HG03521 (cell line): ENCODE data around the gene CLDN20.
A peak's percentile ranks its signal among the peaks of the same experiment; 100 is the strongest.
"Not testable (repeated sequence)": the region's sequence is repeated elsewhere in the genome, so short reads cannot be mapped to it uniquely, and the experiment has no call there.

Experiments
- ATAC-seq: cut with Tn5 transposase; IDR thresholded peaks from one replicate; pipeline ENCODE4 v1.9.1; 2021; ENCODE audit warnings: mild to moderate bottlenecking, moderate library complexity; ENCODE audit not compliant: unreplicated experiment

Gene CLDN20

DNA sequence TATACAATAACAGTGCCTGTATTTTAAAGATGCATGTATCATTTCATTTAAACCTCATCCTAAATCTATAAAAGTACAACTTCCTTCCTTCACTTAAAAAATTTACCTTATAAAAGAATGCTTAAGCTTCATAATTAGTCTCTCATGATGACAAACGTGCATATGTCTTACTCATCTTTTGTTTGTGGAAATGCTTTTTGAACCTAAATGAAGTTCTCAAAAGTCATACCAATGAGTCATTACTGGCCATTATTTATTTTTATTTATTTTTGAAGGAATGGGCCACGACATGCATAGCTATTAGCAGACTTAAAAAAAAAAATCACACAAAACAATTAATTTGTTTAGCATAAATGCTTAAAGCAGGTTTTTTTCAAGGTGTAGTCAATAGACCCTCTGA, 46.8 kb downstream of the CLDN20 start:
- no peak for ATAC-seq

GRCh38 chr6:155311086-155311485, 47.3 kb downstream of the CLDN20 start:
- no peak for ATAC-seq

- no peak for ATAC-seq
These were observed 47.8 kb downstream of the CLDN20 start for GRCh38 chr6:155311583-155311982.

- not testable (repeated sequence) for ATAC-seq
These were observed 49.1 kb downstream of the CLDN20 start for GRCh38 chr6:155312950-155313349.

- ATAC-seq: no peak
These were observed 49.8 kb downstream of the CLDN20 start for GRCh38 chr6:155313602-155314091.

DNA sequence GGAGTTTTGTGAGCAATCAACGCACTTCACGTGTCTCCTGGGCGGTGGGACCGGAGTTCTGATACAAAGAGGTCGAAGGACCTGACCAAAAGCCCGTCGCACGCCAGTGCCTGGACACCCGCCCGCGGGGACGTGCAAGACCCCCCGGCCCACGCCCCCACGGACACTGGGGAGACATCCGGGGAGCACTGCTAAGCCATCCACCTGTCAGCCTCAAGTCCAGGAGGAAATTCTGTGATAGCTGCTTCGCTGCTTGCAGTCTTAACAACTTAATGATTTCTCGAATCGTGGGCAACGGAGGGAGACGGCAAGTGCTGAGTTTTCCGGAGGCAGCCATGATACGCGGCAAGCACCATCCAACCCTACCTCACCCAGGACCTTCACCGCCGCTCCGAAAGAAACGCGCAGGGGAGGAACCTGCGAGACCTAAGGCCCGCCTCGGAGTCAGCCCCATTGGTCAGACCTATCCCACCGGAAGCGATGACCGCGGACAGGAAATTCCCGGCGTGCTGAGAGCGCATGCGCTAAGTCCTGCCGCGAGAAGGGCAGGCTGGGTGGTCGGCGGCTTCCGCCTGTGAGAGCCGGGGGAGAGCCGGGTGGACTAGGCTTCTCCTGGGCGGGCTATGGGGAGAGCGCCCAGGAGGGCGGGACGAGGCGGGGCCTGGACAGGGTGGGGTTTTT, 50.4 kb downstream of the CLDN20 start, which contains the start of gene TFB1M:
Gene TFB1M (minus strand): TSS at position 393 of the 681 bp plus-strand sequence. CDS start 56 bp downstream, at position 337.
- peak; percentile 95 for ATAC-seq

DNA sequence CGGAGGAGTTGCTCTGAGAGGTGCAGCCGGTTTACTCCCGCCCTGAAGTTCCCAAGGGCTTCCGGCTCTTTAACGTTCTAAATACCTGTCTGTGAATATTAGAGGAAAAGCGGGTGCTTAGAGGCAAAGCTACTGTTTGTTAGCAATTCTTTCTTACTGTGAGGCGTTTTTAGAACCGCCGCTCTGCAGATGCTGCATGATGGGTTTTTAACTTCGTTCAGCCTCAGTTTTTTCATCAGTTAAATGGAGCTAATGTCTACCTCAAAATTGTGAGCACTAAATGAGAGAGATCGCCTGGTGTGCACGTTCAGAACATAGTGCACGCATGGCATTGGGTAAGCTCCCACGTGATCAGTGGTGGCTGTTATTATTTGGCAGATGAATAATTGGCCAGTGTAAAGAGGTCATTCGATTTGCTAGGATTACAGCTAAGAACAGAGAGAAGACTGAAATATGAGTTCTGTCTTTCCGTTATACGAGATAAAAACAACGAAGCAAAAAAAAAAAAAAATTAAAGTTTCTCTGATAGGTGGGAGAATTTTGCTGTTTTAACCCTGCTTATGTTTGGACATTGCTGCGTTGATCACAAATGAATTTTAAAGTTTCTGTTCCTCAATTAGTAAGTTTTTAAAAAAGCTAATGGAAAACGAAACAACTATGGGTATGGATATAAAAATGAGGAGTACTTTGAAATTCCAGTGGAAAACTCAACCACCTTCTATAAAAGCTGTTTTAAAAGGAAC, 51.1 kb downstream of the CLDN20 start:
- peak; percentile 46 for ATAC-seq

GRCh38 chr6:155315516-155315871, 51.7 kb downstream of the CLDN20 start:
- ATAC-seq: no peak

DNA sequence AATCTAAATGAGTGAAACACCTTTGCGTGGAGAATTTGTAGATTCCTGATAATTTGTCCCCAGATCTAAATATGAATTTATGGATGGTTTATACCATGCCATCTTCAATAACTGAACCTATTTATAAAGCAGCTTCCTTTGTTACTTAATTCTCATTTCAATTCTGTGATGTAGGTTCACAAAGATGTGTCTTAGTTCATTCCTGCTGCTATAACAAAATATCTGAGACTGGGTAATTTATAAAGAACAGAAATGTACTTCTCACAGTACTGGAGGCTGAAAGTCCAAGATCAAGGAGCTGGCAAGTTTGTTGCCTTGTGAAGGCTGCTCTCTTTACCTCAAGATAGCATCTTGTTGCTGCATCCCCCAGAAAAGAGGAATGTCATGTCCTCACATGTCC, 52.6 kb downstream of the CLDN20 start:
- ATAC-seq: no peak

GRCh38 chr6:155317186-155317585, 53.4 kb downstream of the CLDN20 start:
- ATAC-seq: no peak

DNA sequence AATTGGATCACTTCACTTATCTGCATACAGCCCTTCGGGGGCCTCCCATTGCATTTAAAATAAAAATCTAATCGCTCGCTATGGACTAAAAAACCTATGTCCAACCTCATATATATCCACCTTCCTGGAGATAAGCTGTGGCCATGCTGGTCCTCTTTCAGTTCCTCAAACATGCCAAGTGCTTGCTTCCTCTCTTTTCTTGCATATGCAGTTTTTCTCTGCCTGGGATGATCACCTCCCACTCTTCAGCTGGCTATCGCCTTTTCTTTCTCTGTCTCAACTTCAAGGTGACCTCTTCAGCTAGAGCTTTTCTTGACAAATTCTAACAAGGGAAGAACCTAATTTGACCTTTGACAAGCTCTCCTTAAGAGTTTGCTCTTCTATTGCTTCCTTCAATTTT, 56.1 kb downstream of the CLDN20 start:
- no peak for ATAC-seq

DNA sequence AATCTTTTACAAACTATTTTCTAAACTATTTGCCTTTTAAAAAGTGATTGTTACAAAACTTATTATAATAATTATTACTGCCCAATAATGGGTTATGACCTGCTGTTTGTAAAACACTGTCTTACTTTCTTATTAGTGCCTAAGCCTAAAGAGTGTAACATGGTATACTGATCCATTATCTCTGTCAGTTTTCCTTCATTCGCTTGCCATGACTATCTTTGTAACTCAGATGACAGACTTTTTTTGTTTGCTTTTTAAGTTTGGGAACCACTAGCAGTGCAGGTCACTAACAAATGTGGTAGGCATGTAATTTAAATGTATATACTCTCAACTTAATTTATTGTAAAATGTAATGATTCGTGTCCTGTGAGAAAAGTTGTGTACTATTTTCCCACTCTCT, 60.4 kb downstream of the CLDN20 start:
- ATAC-seq: no peak

DNA sequence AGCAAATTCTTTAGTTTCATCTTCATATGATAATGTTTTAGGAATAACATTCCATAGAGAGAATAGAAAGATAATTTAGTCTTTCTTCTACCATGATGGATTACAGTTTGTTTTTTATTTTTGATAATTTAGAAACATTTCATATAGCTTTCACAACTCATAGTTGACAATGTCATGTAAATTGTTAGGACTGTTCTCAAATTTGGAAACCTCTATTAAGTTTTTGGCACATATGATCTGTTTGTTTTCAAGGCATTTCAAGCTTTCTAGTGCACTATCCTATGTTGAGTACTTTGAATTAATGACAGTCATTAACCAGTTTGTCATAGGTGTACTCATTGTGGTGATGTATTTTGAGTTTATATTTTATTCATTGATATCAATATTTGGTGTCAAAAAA, 61.2 kb downstream of the CLDN20 start:
- no peak for ATAC-seq

GRCh38 chr6:155325700-155326516, 62.1 kb downstream of the CLDN20 start:
- ATAC-seq: no peak
